Esophagus mucosa (tissue), 1 donor: Measurements from ENCODE around the gene NPTX2. TPM values are rescaled to one million over a fixed set of nuclear protein-coding genes. Genes with fewer than 3 reads are reported as not detected.

ENCODE experiments used
- ATAC-seq: fragments of 200-7000 bp; cut with Tn5 transposase; one replicate; pipeline ENCODE4 v1.9.1; 2020
- total RNA-seq: library from RNA; stranded (reverse); gene quantifications from one replicate; pipeline ENCODE4 v1.2.4, GENCODE V29; 2023
- donor health status: DM: yes; HTN: yes; CAD: no.

Gene NPTX2
- total RNA-seq, 1 donor from 2014 or later: 1.4 TPM

DNA sequence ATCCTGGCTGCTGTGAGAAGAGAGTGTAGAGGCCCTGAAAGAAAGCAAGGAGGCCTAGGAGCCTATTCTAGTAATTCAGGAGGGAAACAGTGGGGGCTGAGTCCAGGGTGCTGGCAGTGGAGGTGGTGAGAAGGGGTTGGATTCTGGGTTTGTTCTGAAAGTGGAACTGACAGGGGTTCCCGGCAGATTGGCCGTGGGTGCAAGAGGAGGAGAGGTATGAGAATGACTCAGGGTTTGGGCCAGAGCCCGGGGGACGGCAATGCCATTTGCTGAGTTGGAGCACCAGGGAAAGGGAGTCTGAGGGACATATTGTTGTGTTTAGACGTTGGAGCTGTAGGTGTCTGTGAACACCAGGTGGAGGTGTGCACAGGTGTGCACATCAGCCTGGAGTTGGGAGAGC lies 38.5 kb downstream of the NPTX2 start:
- ATAC-seq: no peak

DNA sequence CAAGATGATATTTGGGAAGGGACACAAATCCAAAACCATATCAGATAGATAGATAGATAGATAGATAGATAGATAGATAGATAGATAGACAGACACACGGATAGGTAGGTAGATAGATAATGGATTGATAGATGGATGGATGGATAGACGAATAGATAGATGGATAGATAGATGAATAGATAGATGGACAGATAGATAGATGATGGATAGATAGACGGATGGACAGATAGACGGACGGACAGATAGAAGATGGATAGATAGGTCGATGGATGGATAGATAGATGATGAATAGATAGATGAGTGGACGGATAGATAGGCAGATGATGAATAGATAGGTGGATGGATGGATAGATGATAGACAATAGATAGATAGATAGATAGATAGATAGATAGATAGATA lies 39.8 kb downstream of the NPTX2 start:
- ATAC-seq: no peak

- ATAC-seq: no peak
Observed at GRCh38 chr7:98657736-98658135, 40.7 kb downstream of the NPTX2 start.

DNA sequence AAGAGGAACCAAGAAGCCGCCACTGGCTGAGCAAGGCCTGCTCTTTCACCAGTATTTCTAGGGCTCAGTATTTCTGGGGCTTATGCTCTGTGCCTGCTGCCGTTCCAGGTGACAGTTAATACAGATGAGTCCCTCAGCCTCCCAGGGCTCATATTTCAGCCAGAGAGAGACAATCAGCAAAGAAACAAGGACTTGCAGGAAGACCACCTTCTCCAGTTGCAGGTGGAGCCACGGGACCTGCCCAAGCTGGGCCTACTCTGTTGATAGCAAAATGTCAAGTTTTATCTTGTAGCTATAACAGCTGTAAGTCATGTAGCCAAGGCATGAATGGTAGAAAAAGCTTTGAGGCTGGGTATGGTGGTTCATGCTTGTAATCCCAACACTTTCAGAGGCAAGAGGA lies 42.7 kb downstream of the NPTX2 start:
- ATAC-seq: no peak

GRCh38 chr7:98661607-98662006 lies 44.5 kb downstream of the NPTX2 start:
- no peak for ATAC-seq

- ATAC-seq: no peak
Observed at GRCh38 chr7:98662289-98662688, 45.2 kb downstream of the NPTX2 start.

DNA sequence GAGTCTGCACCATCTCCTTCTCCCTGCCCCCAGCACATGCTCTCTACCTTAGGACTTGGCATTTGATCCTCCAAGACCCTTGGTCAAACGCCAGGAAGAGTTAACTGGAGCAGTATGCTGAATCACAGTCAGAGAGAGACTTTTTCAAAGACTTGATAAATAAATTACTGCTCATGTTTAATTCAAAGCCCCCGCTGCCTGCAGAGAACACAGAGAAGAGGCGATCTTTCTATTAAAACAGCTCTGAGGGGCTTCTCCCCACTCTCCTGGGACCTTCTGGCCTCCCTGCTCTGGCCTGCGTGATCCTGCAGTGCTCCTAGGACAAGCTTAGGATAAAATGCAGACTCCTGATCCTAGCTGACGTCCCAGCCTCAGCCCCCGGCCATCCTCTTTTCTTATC lies 47.8 kb downstream of the NPTX2 start:
- no peak for ATAC-seq

DNA sequence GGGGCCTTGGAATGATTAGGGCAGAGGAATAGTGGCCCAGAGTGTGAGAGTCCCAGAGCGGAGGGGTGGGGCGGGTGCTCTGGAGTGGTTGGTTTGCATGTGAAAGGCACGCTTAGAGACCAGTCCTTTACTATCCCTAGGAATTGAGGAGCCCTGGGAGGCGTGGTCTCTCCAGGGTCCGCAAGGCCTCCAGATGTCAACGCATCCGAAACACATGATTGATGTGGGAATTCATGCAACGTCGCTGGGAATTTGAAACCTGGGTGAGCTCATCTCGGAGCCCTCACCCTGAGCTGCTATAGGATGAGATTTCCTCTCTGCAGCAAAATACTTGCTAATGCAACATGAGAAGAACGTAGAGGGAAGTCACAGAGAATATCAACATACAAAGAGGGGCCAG lies 51.2 kb downstream of the NPTX2 start:
- no peak for ATAC-seq

DNA sequence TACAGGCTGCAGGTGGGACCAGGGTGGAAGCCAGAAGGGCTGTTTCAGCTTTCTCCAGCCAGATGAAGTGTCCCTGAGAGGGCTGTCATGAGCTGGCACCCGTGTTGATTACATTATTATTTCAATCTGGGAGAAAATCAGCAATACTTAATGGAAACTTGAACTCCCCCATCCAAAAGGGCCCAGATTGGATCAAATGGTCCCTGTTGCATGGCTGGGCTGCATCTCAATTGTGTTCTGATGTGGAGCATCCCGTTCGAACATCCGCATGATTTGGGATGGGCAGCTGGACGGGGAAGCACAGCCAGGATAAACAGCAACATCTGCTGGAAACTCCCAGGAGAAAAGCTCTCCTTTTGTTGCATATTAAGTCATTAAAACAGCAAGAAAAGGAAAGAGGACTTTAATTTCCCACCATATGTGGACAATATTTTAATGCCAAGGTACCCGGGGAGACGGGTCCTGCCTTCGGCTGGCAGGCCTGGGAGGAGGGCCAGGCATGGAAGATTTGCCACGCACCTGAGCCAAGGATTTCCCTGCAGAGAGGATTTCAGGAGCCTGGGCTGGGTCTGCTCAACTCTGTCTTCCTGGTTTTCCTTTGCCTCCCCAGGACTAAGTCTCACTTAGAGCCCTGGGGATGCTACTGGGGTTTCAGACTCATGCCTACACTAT lies 52.4 kb downstream of the NPTX2 start:
- no peak for ATAC-seq

- ATAC-seq: no peak
Observed at GRCh38 chr7:98670186-98670585, 53.1 kb downstream of the NPTX2 start.

GRCh38 chr7:98671733-98672331 lies 54.7 kb downstream of the NPTX2 start:
- ATAC-seq: no peak

- no peak for ATAC-seq
Observed at GRCh38 chr7:98674461-98674860, 57.4 kb downstream of the NPTX2 start.

GRCh38 chr7:98674881-98675280 lies 57.8 kb downstream of the NPTX2 start:
- ATAC-seq: no peak

GRCh38 chr7:98678215-98678614 lies 61.1 kb downstream of the NPTX2 start:
- ATAC-seq: no peak

Other genes with a start within 250 kb of the NPTX2 start
- gene BAIAP2L1, start 216.2 kb upstream of the NPTX2 start, total RNA-seq: 30.6 TPM